HG02678 (cell line): ENCODE results near the gene NDUFS7.

ENCODE experiments used
- ATAC-seq: cut with Tn5 transposase; IDR thresholded peaks from one replicate; pipeline ENCODE4 v1.9.1; 2021; ENCODE audit warnings: mild to moderate bottlenecking, moderate library complexity; ENCODE audit not compliant: unreplicated experiment

The NDUFS7 gene

GRCh38 chr19:1384478-1385110 lies 887 bp downstream of the NDUFS7 start:
- ATAC-seq: no peak

- no peak for ATAC-seq
Observed at GRCh38 chr19:1385816-1386215, 2.1 kb downstream of the NDUFS7 start.

GRCh38 chr19:1386945-1387683 lies 3.4 kb downstream of the NDUFS7 start:
- ATAC-seq: no peak

- no peak for ATAC-seq
Observed at GRCh38 chr19:1387684-1388636, 4.3 kb downstream of the NDUFS7 start.

- no peak for ATAC-seq
Observed at GRCh38 chr19:1388637-1389026, 4.9 kb downstream of the NDUFS7 start.

GRCh38 chr19:1389033-1389940 lies 5.6 kb downstream of the NDUFS7 start:
- ATAC-seq: no peak

- ATAC-seq: no peak
Observed at GRCh38 chr19:1390890-1391423, 7.2 kb downstream of the NDUFS7 start.

GRCh38 chr19:1392407-1392806 lies 8.7 kb downstream of the NDUFS7 start:
- no peak for ATAC-seq

GRCh38 chr19:1392939-1393530 lies 9.3 kb downstream of the NDUFS7 start:
- no peak for ATAC-seq

GRCh38 chr19:1393841-1394240 lies 10.1 kb downstream of the NDUFS7 start:
- ATAC-seq: no peak

- ATAC-seq: no peak
Observed at GRCh38 chr19:1394252-1395193, 10.8 kb downstream of the NDUFS7 start.

GRCh38 chr19:1395194-1396018 lies 11.7 kb downstream of the NDUFS7 start:
- ATAC-seq: no peak

- no peak for ATAC-seq
Observed at GRCh38 chr19:1396019-1396767, 12.5 kb downstream of the NDUFS7 start.

- ATAC-seq: no peak
Observed at GRCh38 chr19:1396768-1397679, 13.3 kb downstream of the NDUFS7 start.

GRCh38 chr19:1397838-1398237 lies 14.1 kb downstream of the NDUFS7 start:
- no peak for ATAC-seq

- no peak for ATAC-seq
Observed at GRCh38 chr19:1399079-1399478, 15.4 kb downstream of the NDUFS7 start.
